ENCODE results near the gene RGS6.

DNA sequence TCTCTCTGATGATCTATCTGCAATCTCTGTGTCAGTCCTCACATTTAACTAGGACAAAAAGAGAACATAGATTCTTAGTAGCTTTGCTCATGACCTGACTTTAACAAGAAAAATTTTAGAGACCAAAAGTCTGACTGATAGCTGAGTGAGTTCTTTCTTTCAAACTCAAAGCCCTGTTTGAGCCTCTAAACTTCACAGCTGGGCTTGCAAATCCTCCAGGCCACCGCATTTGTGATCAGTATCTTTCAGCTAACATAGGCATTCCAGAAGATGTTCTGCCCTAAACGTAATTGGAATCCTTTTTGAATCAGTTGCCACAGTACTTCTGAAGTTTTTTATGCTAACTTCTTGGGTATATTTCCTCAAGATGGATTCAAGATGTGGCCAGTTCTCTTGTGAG is 502.6 kb downstream of the RGS6 start:
- TF ChIP-seq, protein P1, sequence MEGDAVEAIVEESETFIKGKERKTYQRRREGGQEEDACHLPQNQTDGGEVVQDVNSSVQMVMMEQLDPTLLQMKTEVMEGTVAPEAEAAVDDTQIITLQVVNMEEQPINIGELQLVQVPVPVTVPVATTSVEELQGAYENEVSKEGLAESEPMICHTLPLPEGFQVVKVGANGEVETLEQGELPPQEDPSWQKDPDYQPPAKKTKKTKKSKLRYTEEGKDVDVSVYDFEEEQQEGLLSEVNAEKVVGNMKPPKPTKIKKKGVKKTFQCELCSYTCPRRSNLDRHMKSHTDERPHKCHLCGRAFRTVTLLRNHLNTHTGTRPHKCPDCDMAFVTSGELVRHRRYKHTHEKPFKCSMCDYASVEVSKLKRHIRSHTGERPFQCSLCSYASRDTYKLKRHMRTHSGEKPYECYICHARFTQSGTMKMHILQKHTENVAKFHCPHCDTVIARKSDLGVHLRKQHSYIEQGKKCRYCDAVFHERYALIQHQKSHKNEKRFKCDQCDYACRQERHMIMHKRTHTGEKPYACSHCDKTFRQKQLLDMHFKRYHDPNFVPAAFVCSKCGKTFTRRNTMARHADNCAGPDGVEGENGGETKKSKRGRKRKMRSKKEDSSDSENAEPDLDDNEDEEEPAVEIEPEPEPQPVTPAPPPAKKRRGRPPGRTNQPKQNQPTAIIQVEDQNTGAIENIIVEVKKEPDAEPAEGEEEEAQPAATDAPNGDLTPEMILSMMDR (IDR thresholded peaks at IDR 0.05), result no peak
- TF ChIP-seq POLR2A (IDR thresholded peaks at IDR 0.05) (no peak), POLR2AphosphoS5 (IDR thresholded peaks at IDR 0.05) (no peak)
